ENCODE data around the gene FAM98B.

DNA sequence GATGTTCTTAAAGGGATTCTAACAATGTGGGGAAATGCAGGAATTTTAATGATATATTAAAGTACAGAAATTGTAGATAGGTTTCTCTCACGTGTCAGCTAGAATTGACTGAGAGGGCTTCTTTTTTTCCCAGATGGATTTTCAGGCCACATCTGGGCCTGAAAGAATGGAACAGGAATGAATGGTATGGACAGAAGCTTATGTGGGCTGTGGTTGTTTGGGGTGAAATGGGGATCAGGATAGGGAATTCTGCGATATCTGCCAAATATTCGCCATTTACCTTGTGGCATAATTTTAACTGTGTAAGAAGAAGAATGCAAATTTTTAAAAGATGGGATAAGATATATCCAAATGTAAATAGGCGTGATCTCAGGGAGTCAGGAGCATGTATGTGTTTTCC lies 45.4 kb upstream of the FAM98B start:
- TF ChIP-seq, protein P1, sequence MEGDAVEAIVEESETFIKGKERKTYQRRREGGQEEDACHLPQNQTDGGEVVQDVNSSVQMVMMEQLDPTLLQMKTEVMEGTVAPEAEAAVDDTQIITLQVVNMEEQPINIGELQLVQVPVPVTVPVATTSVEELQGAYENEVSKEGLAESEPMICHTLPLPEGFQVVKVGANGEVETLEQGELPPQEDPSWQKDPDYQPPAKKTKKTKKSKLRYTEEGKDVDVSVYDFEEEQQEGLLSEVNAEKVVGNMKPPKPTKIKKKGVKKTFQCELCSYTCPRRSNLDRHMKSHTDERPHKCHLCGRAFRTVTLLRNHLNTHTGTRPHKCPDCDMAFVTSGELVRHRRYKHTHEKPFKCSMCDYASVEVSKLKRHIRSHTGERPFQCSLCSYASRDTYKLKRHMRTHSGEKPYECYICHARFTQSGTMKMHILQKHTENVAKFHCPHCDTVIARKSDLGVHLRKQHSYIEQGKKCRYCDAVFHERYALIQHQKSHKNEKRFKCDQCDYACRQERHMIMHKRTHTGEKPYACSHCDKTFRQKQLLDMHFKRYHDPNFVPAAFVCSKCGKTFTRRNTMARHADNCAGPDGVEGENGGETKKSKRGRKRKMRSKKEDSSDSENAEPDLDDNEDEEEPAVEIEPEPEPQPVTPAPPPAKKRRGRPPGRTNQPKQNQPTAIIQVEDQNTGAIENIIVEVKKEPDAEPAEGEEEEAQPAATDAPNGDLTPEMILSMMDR (conservative IDR thresholded peaks at IDR 0.05; ENCODE audit: low read length), result no peak
- no peak for TF ChIP-seq EZH2phosphoT487 (IDR thresholded peaks at IDR 0.05; ENCODE audit: borderline replicate concordance, low read depth, low read length)

All from OCI-LY7 (cell line).